ENCODE data around the gene INPP1. TPM values are rescaled to one million over a fixed set of nuclear protein-coding genes. Genes with fewer than 3 reads are reported as not detected.

Gene INPP1
- total RNA-seq, 1 experiment from 2014 or later, result 2.3 TPM

DNA sequence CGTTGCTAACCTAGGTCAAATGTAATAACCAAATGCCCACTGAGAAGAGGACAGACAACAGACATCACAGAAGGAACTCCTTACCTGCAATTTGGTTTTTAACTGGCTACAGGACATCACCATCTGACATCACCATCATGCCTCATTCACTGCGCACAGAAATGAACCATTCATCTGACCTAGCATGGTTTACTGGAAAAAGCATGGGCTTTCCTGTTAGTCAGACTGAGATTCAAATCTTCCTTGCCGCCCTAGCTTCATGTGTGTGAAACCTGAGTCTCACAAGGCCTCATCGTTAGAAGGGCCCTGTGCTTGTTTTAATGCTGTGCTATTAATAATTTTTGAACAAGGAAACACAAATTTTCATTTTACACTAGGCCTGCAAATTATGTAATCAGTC lies 22.7 kb upstream of the INPP1 start:
- peak overlapping the region; percentile 95 for H3K4me3 Mint-ChIP-seq
- peaks cover 2% of the 10 kb centered on the region; the same call in 1 of the 2 replicates for H3K27me3 Mint-ChIP-seq (ENCODE audit: low read depth)
- POLR2A ChIA-PET, result no interaction called here
- peaks cover 21% of the 10 kb centered on the region for H3K4me1 Mint-ChIP-seq
- no peak for DNase-seq (ENCODE audit: low spot score)
- H3K9me3 Mint-ChIP-seq, result no peaks in the 10 kb centered on the region
- H3K27ac Mint-ChIP-seq, result peak overlapping the region; percentile 90; the same call in 1 of the 2 replicates
- CTCF ChIA-PET, result interaction anchor here (0.5 kb wide), 1 partner anchor 26 kb away, joined by 3 read pairs; no protein-coding TSS in a partner anchor
- ATAC-seq, result no peak
- TF ChIP-seq ZNF281 (CRISPR knock-in tag; IDR thresholded peaks at IDR 0.05) (no peak), ZNF121 (CRISPR knock-in tag; IDR thresholded peaks at IDR 0.05) (no peak), PRRX2 (CRISPR knock-in tag; IDR thresholded peaks at IDR 0.05) (no peak), TEAD1 (CRISPR knock-in tag; IDR thresholded peaks at IDR 0.05) (no peak), SOX15 (CRISPR knock-in tag; IDR thresholded peaks at IDR 0.05) (no peak), CDX4 (CRISPR knock-in tag; IDR thresholded peaks at IDR 0.05; ENCODE audit: borderline replicate concordance) (no peak), TEAD4 (CRISPR knock-in tag; IDR thresholded peaks at IDR 0.05) (no peak), NR2C2 (CRISPR knock-in tag; IDR thresholded peaks at IDR 0.05) (no peak)
- TF ChIP-seq, protein P1, sequence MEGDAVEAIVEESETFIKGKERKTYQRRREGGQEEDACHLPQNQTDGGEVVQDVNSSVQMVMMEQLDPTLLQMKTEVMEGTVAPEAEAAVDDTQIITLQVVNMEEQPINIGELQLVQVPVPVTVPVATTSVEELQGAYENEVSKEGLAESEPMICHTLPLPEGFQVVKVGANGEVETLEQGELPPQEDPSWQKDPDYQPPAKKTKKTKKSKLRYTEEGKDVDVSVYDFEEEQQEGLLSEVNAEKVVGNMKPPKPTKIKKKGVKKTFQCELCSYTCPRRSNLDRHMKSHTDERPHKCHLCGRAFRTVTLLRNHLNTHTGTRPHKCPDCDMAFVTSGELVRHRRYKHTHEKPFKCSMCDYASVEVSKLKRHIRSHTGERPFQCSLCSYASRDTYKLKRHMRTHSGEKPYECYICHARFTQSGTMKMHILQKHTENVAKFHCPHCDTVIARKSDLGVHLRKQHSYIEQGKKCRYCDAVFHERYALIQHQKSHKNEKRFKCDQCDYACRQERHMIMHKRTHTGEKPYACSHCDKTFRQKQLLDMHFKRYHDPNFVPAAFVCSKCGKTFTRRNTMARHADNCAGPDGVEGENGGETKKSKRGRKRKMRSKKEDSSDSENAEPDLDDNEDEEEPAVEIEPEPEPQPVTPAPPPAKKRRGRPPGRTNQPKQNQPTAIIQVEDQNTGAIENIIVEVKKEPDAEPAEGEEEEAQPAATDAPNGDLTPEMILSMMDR (IDR thresholded peaks at IDR 0.05), result no peak
- TF ChIP-seq, protein P2, sequence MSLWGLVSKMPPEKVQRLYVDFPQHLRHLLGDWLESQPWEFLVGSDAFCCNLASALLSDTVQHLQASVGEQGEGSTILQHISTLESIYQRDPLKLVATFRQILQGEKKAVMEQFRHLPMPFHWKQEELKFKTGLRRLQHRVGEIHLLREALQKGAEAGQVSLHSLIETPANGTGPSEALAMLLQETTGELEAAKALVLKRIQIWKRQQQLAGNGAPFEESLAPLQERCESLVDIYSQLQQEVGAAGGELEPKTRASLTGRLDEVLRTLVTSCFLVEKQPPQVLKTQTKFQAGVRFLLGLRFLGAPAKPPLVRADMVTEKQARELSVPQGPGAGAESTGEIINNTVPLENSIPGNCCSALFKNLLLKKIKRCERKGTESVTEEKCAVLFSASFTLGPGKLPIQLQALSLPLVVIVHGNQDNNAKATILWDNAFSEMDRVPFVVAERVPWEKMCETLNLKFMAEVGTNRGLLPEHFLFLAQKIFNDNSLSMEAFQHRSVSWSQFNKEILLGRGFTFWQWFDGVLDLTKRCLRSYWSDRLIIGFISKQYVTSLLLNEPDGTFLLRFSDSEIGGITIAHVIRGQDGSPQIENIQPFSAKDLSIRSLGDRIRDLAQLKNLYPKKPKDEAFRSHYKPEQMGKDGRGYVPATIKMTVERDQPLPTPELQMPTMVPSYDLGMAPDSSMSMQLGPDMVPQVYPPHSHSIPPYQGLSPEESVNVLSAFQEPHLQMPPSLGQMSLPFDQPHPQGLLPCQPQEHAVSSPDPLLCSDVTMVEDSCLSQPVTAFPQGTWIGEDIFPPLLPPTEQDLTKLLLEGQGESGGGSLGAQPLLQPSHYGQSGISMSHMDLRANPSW (CRISPR knock-in tag; conservative IDR thresholded peaks at IDR 0.05; ENCODE audit: low read depth), result no peak
- TF ChIP-seq, protein P3, sequence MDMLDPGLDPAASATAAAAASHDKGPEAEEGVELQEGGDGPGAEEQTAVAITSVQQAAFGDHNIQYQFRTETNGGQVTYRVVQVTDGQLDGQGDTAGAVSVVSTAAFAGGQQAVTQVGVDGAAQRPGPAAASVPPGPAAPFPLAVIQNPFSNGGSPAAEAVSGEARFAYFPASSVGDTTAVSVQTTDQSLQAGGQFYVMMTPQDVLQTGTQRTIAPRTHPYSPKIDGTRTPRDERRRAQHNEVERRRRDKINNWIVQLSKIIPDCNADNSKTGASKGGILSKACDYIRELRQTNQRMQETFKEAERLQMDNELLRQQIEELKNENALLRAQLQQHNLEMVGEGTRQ (CRISPR knock-in tag; IDR thresholded peaks at IDR 0.05), result no peak
- TF ChIP-seq, protein P4, sequence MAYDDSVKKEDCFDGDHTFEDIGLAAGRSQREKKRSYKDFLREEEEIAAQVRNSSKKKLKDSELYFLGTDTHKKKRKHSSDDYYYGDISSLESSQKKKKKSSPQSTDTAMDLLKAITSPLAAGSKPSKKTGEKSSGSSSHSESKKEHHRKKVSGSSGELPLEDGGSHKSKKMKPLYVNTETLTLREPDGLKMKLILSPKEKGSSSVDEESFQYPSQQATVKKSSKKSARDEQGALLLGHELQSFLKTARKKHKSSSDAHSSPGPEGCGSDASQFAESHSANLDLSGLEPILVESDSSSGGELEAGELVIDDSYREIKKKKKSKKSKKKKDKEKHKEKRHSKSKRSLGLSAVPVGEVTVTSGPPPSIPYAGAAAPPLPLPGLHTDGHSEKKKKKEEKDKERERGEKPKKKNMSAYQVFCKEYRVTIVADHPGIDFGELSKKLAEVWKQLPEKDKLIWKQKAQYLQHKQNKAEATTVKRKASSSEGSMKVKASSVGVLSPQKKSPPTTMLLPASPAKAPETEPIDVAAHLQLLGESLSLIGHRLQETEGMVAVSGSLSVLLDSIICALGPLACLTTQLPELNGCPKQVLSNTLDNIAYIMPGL (CRISPR knock-in tag; IDR thresholded peaks at IDR 0.05), result no peak
- H3K36me3 Mint-ChIP-seq, result peaks cover 5% of the 10 kb centered on the region; the same call in 1 of the 2 replicates

DNA sequence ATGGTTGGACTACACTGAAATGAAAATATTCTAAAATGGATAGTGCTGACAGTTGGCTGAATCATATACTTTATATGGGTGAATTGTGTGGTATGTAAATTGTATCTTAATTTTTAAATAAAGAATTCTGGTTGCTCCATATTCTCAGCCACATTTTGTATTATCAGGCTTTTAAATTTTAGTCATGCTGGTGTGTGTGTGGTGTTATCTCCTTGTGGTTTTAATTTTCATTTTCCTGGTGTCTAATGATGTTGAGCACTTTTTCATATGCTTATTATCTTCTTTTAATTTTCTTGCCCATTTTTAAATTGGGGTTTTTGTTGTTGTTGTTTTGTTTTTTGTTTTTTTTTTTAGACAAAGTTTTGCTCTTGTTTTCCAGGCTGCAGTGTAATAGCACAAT lies 20.0 kb upstream of the INPP1 start:
- ATAC-seq (no peak), DNase-seq (ENCODE audit: low spot score) (no peak)
- peaks cover 13% of the 10 kb centered on the region for H3K4me1 Mint-ChIP-seq
- TF ChIP-seq, protein P5, sequence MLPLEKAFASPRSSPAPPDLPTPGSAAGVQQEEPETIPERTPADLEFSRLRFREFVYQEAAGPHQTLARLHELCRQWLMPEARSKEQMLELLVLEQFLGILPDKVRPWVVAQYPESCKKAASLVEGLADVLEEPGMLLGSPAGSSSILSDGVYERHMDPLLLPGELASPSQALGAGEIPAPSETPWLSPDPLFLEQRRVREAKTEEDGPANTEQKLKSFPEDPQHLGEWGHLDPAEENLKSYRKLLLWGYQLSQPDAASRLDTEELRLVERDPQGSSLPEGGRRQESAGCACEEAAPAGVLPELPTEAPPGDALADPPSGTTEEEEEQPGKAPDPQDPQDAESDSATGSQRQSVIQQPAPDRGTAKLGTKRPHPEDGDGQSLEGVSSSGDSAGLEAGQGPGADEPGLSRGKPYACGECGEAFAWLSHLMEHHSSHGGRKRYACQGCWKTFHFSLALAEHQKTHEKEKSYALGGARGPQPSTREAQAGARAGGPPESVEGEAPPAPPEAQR (CRISPR knock-in tag; IDR thresholded peaks at IDR 0.05), result no peak
- TF ChIP-seq FOXJ3 (CRISPR knock-in tag; IDR thresholded peaks at IDR 0.05; ENCODE audit: borderline replicate concordance), result no peak
- H3K27ac Mint-ChIP-seq, result no peak overlapping the region
- no peaks in the 10 kb centered on the region for H3K36me3 Mint-ChIP-seq
- ChIA-PET CTCF (no interaction called here), POLR2A (no interaction called here)
- peaks cover 2% of the 10 kb centered on the region; the same call in 1 of the 2 replicates for H3K27me3 Mint-ChIP-seq (ENCODE audit: low read depth)
- H3K4me3 Mint-ChIP-seq, result no peak overlapping the region
- no peaks in the 10 kb centered on the region for H3K9me3 Mint-ChIP-seq

Data from WTC11 (cell line).